ENCODE results near the gene ST8SIA2.

Gene ST8SIA2

GRCh38 chr15:92402751-92403150, 9.1 kb downstream of the ST8SIA2 start:
- no peak overlapping the region for H3K4me3 ChIP-seq (ENCODE audit: low read depth, low read length)
- DNase-seq (ENCODE audit: low read depth) = no peak
- TF ChIP-seq, protein P1, sequence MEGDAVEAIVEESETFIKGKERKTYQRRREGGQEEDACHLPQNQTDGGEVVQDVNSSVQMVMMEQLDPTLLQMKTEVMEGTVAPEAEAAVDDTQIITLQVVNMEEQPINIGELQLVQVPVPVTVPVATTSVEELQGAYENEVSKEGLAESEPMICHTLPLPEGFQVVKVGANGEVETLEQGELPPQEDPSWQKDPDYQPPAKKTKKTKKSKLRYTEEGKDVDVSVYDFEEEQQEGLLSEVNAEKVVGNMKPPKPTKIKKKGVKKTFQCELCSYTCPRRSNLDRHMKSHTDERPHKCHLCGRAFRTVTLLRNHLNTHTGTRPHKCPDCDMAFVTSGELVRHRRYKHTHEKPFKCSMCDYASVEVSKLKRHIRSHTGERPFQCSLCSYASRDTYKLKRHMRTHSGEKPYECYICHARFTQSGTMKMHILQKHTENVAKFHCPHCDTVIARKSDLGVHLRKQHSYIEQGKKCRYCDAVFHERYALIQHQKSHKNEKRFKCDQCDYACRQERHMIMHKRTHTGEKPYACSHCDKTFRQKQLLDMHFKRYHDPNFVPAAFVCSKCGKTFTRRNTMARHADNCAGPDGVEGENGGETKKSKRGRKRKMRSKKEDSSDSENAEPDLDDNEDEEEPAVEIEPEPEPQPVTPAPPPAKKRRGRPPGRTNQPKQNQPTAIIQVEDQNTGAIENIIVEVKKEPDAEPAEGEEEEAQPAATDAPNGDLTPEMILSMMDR (IDR thresholded peaks at IDR 0.05; ENCODE audit: insufficient read depth, low read depth, low read length, missing control alignments) = no peak

- no peak for DNase-seq (ENCODE audit: low read depth)
- TF ChIP-seq, protein P1 (IDR thresholded peaks at IDR 0.05; ENCODE audit: insufficient read depth, low read depth, low read length, missing control alignments) = no peak
- H3K4me3 ChIP-seq (ENCODE audit: low read depth, low read length) = no peak overlapping the region
Measured at GRCh38 chr15:92405942-92406341, 12.3 kb downstream of the ST8SIA2 start.

DNA sequence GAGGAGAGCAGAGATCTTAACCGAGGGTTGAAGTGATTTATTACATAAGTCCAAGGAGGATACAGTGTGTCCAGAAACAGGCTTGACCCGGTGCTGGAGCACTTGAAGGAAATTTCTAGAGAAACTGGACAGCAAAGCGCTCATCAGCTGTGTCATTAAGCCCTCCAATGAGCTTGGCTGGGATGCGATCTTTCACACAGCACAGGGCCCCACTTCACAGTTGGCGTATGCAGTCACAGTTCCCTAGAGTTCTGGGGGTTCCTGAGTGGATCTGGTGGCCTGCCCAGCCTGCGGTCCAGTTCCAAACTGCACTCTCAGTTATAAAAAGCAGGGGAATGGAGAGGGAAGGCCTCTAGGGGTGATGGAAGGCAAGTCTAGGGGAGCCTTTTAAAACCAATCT, 13.6 kb downstream of the ST8SIA2 start:
- no peak overlapping the region for H3K4me3 ChIP-seq (ENCODE audit: low read depth, low read length)
- no peak for DNase-seq (ENCODE audit: low read depth)
- TF ChIP-seq, protein P1 (IDR thresholded peaks at IDR 0.05; ENCODE audit: insufficient read depth, low read depth, low read length, missing control alignments) = no peak

- TF ChIP-seq, protein P1 (IDR thresholded peaks at IDR 0.05; ENCODE audit: insufficient read depth, low read depth, low read length, missing control alignments) = no peak
- no peak overlapping the region for H3K4me3 ChIP-seq (ENCODE audit: low read depth, low read length)
- no peak for DNase-seq (ENCODE audit: low read depth)
Measured at GRCh38 chr15:92407916-92408315, 14.2 kb downstream of the ST8SIA2 start.

DNA sequence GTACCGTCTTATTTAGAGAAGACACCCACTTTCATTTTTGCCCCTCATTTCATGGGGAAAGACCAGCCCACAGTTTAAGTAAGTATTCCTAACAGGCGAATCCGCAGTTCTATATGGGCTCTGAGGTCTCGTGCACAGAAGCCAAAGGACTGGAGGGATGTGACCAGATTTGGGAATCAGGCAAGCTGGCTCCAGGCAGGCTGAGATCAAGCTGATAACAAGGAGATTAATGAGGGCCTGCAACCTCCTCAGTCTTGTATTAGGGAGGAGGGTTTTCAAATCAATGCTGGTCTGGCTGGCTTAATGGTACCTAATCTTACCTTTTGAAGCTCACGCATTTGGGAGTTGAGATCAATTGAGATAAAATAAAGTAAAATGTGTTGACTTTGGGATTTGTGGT, 15.3 kb downstream of the ST8SIA2 start:
- TF ChIP-seq, protein P1 (IDR thresholded peaks at IDR 0.05; ENCODE audit: insufficient read depth, low read depth, low read length, missing control alignments) = no peak
- H3K4me3 ChIP-seq (ENCODE audit: low read depth, low read length) = no peak overlapping the region
- DNase-seq (ENCODE audit: low read depth) = no peak

GRCh38 chr15:92409521-92409920, 15.8 kb downstream of the ST8SIA2 start:
- no peak for DNase-seq (ENCODE audit: low read depth)
- TF ChIP-seq, protein P1 (IDR thresholded peaks at IDR 0.05; ENCODE audit: insufficient read depth, low read depth, low read length, missing control alignments) = no peak
- no peak overlapping the region for H3K4me3 ChIP-seq (ENCODE audit: low read depth, low read length)

DNA sequence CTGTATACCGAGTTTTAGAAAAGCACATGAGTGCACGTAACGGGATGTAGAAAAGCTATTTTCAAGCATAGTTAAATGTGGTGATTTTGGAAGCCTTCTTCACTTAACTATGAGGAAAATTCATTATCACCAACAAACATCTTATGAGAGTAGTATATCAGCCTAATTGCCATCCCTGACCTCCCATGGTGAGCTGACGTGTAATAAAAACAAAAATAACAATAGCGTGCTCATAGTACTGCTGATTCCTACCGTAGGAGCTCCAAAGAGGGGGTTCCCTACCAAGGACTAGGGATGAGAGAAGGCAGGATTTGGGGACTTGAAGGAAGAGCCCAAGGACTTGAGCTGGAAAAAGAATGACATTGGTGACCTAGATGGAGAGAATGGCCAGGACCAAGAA, 16.9 kb downstream of the ST8SIA2 start:
- TF ChIP-seq, protein P1 (IDR thresholded peaks at IDR 0.05; ENCODE audit: insufficient read depth, low read depth, low read length, missing control alignments) = no peak
- H3K4me3 ChIP-seq (ENCODE audit: low read depth, low read length) = no peak overlapping the region
- DNase-seq (ENCODE audit: low read depth) = no peak
